Measurements from ENCODE around the gene UACA.

UACA gene

DNA sequence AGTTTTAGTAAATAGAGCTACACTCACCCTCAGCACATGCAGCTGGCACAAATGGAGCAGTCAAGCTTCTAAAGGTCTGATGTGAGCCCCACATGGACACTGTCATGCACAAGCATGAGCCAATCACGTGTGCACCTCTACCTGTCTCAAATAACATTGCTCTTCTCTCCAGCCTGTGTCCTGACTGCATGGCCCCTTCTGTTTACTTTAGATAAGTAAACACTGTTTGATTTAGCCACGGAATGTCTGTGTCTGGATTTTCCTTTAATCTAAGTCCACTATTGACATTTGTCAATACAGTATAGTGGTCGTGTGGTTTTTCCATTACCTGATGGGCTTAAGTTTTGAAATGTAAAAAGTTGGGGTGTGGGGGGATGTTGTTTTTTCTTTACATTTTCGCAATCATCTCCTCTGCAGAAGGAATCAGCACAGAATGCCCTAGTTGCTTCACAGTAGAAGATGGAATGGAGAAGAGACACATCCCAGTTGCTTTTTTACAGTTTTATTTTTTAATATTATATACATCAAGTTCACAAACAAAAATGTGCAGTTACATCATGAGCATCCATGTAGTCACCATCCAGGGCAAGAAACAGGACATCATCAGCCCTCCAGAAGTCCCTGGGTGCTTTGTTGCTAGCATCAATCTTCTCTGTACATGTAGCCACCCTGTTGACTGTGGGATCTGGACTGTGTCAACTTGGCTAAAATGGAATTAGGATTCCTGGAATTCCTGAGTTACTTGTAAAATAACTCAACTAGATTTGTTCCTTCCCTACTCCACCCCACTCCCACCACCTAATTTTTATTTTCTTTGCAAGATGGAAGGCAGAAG lies 146.1 kb downstream of the UACA start:
- no peak for DNase-seq

- peak in 1 of 2 donors; percentile 30 for DNase-seq
Observed at GRCh38 chr15:70616311-70616756, 147.0 kb downstream of the UACA start.

- no peak for DNase-seq
Observed at GRCh38 chr15:70615435-70616310, 147.7 kb downstream of the UACA start.

GRCh38 chr15:70614221-70614620 lies 149.1 kb downstream of the UACA start:
- DNase-seq: no peak

- peak in 1 of 2 donors; percentile 28 for DNase-seq
Observed at GRCh38 chr15:70613271-70613670, 150.1 kb downstream of the UACA start.

DNA sequence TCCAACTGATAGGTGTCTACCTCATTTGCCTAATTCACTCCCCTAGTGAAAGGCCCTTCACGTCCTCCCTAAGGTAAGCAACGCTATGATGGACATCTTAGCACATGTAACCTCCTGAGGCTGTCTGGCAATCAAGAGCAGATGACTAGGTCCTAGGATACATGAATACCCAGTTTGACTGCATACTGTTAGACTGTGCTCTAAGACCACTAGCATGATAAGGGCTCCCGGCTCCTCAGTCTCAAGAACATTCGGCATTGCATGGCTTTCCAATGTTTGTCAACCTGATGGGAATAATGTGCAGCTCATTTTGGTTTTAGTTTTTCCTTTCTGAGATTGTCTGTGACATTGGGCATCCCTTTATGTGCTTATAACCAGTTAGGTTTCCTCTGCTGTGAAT lies 152.1 kb downstream of the UACA start:
- no peak for DNase-seq

- DNase-seq: no peak
Observed at GRCh38 chr15:70610541-70610940, 152.8 kb downstream of the UACA start.

DNA sequence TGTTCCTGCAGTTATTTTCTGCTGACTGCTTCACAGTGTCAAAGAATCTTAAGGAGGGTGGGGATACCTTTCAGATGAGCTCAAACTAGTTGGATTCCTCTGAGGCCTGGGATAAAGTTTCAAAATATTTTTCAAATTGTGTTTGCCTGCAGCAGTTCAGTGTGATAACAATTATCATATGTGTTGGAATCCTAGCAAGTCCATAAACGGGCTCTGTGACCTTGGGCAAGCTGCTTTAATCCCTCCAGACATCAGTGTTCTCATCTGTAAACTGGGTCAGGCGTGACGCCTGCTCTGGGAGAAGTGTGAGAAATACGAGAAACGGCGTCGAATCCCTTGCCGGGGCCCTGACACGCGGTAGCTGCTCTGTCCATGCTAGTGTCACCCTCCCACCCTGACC lies 153.5 kb downstream of the UACA start:
- DNase-seq: no peak

GRCh38 chr15:70608144-70608543 lies 155.2 kb downstream of the UACA start:
- no peak for DNase-seq

GRCh38 chr15:70605606-70606410 lies 157.6 kb downstream of the UACA start:
- DNase-seq: no peak

- no peak for DNase-seq
Observed at GRCh38 chr15:70604666-70605315, 158.6 kb downstream of the UACA start.

Measured in inflammatory macrophage treated with lipopolysaccharide for 1 hour (primary cell).